IPS-NIHi11 (cell line): ENCODE measurements around the gene OTX1.
A peak's percentile ranks its signal among the peaks of the same experiment; 100 is the strongest.
"Not testable (repeated sequence)": the region's sequence is repeated elsewhere in the genome, so short reads cannot be mapped to it uniquely, and the experiment has no call there.

ENCODE experiments used
- DNase-seq: peaks from one replicate; pipeline ENCODE4 v3.0.0; 2012; ENCODE audit warnings: mixed read lengths, low spot score

The OTX1 gene

GRCh38 chr2:63058921-63059792, 8.5 kb downstream of the OTX1 start:
- peak; percentile 31 for DNase-seq

- peak; percentile 26 for DNase-seq
Observed at GRCh38 chr2:63059793-63060471, 9.3 kb downstream of the OTX1 start.

- DNase-seq: no peak
Observed at GRCh38 chr2:63060472-63060991, 9.9 kb downstream of the OTX1 start.

- DNase-seq: no peak
Observed at GRCh38 chr2:63064197-63064596, 13.6 kb downstream of the OTX1 start.

GRCh38 chr2:63064661-63065060, 14.0 kb downstream of the OTX1 start:
- no peak for DNase-seq

GRCh38 chr2:63066265-63066664, 15.6 kb downstream of the OTX1 start:
- DNase-seq: no peak

- DNase-seq: no peak
Observed at GRCh38 chr2:63066838-63067237, 16.2 kb downstream of the OTX1 start.

- DNase-seq: no peak
Observed at GRCh38 chr2:63071664-63072063, 21.0 kb downstream of the OTX1 start.

GRCh38 chr2:63073994-63074393, 23.4 kb downstream of the OTX1 start:
- no peak for DNase-seq

GRCh38 chr2:63074399-63074798, 23.8 kb downstream of the OTX1 start:
- DNase-seq: not testable (repeated sequence)

GRCh38 chr2:63078852-63079606, 28.4 kb downstream of the OTX1 start:
- peak; percentile 48 for DNase-seq

GRCh38 chr2:63081404-63081803, 30.8 kb downstream of the OTX1 start:
- DNase-seq: no peak

GRCh38 chr2:63086687-63087086, 36.1 kb downstream of the OTX1 start:
- no peak for DNase-seq

GRCh38 chr2:63092401-63092800, 41.8 kb downstream of the OTX1 start:
- no peak for DNase-seq

GRCh38 chr2:63092857-63093256, 42.2 kb downstream of the OTX1 start:
- DNase-seq: no peak

- peak; percentile 21 for DNase-seq
Observed at GRCh38 chr2:63093502-63093901, 42.9 kb downstream of the OTX1 start.

GRCh38 chr2:63096491-63096890, 45.9 kb downstream of the OTX1 start:
- DNase-seq: no peak

- no peak for DNase-seq
Observed at GRCh38 chr2:63099032-63099431, 48.4 kb downstream of the OTX1 start.

GRCh38 chr2:63101954-63102353, 51.3 kb downstream of the OTX1 start:
- no peak for DNase-seq

GRCh38 chr2:63104482-63104881, 53.9 kb downstream of the OTX1 start:
- DNase-seq: no peak
